WTC11 (cell line): ENCODE measurements around the gene DENND4B. TPM values are rescaled to one million over a fixed set of nuclear protein-coding genes. Genes with fewer than 3 reads are reported as not detected.

ENCODE experiments used
- ATAC-seq: fragments of 200-7000 bp; cut with Tn5 transposase; 2 replicates; pipeline ENCODE4 v1.10.0; 2021; ENCODE audit warnings: mild to moderate bottlenecking, moderate library complexity
- CTCF ChIA-PET: fragments of 300-600 bp; sonication (Branson Sonifier 250); formaldehyde crosslinking; loops from one replicate; lab custom pipeline; 2021; ENCODE audit warnings: antibody characterized with exemption; lab: Charles Lee
- POLR2A ChIA-PET: fragments of 350-600 bp; sonication (Branson Sonifier 250); formaldehyde crosslinking; loops from one replicate; lab custom pipeline; 2021; ENCODE audit warnings: antibody characterized with exemption; lab: Charles Lee
- DNase-seq: peaks from one replicate; pipeline ENCODE4 v3.0.0; 2021; ENCODE audit warnings: low spot score
- H3K27ac Mint-ChIP-seq: 2 replicates; pipeline ENCODE4 v1.8.0; 2021; ENCODE audit warnings: mixed read lengths
- H3K27me3 Mint-ChIP-seq: 2 replicates; pipeline ENCODE4 v1.8.0; 2021; ENCODE audit warnings: low read depth, mild to moderate bottlenecking, moderate library complexity, mixed read lengths
- H3K36me3 Mint-ChIP-seq: 2 replicates; pipeline ENCODE4 v1.8.0; 2021; ENCODE audit warnings: mixed read lengths
- H3K4me1 Mint-ChIP-seq: 2 replicates; pipeline ENCODE4 v1.8.0; 2022; ENCODE audit warnings: mixed read lengths
- H3K4me3 Mint-ChIP-seq: 2 replicates; pipeline ENCODE4 v1.8.0; 2021; ENCODE audit warnings: mild to moderate bottlenecking, moderate library complexity, mixed read lengths
- H3K9me3 Mint-ChIP-seq: 2 replicates; pipeline ENCODE4 v1.8.0; 2021; ENCODE audit warnings: mixed read lengths
- ATF1 ChIP-seq: sonication (generic); formaldehyde crosslinking; IDR thresholded peaks from 2 replicates; pipeline ENCODE4 v1.8.1; 2023; ENCODE audit warnings: mild to moderate bottlenecking, moderate library complexity, missing genetic modification reagents
- CBFB ChIP-seq: sonication (generic); formaldehyde crosslinking; IDR thresholded peaks from 2 replicates; pipeline ENCODE4 v1.8.1; 2022; ENCODE audit warnings: mild to moderate bottlenecking, low read depth, missing genetic modification reagents
- FOXJ3 ChIP-seq: sonication (generic); formaldehyde crosslinking; IDR thresholded peaks from 2 replicates; pipeline ENCODE4 v1.9.0; 2021; ENCODE audit warnings: missing genetic modification reagents, mild to moderate bottlenecking, borderline replicate concordance
- KAT7 ChIP-seq: sonication (generic); formaldehyde crosslinking; IDR thresholded peaks from 2 replicates; pipeline ENCODE4 v1.8.1; 2023; ENCODE audit warnings: missing genetic modification reagents, mild to moderate bottlenecking, borderline replicate concordance
- MYBL2 ChIP-seq: sonication (generic); formaldehyde crosslinking; IDR thresholded peaks from 2 replicates; pipeline ENCODE4 v1.8.1; 2023; ENCODE audit warnings: mild to moderate bottlenecking, moderate library complexity, missing genetic modification reagents
- SMAD3 ChIP-seq: sonication (generic); formaldehyde crosslinking; IDR thresholded peaks from 2 replicates; pipeline ENCODE4 v1.8.0; 2022; ENCODE audit warnings: missing genetic modification reagents, mild to moderate bottlenecking, borderline replicate concordance
- TEAD4 ChIP-seq: sonication (generic); formaldehyde crosslinking; IDR thresholded peaks from 2 replicates; pipeline ENCODE4 v1.8.0; 2022; ENCODE audit warnings: mild to moderate bottlenecking, missing genetic modification reagents
- ZBTB21 ChIP-seq: sonication (generic); formaldehyde crosslinking; IDR thresholded peaks from 2 replicates; pipeline ENCODE4 v1.8.1; 2023; ENCODE audit warnings: mild to moderate bottlenecking, missing genetic modification reagents, borderline replicate concordance
- ZNF138 ChIP-seq: sonication (generic); formaldehyde crosslinking; conservative IDR thresholded peaks from 2 replicates; pipeline ENCODE4 v1.8.1; 2022; ENCODE audit warnings: mild to moderate bottlenecking, moderate library complexity, missing genetic modification reagents
- ZNF671 ChIP-seq: fragments of 250-450 bp; sonication (Bioruptor Pico); IDR thresholded peaks from 2 replicates; pipeline ENCODE4 v1.8.0; 2021; ENCODE audit warnings: mild to moderate bottlenecking
- total RNA-seq: library from RNA; stranded (reverse); gene quantifications from 3 replicates; pipeline ENCODE4 v1.2.3, GENCODE V29; 2021
- TF ChIP-seq, protein P1 (sequence below): sonication (generic); formaldehyde crosslinking; IDR thresholded peaks from 2 replicates; pipeline ENCODE4 v1.8.1; 2023; ENCODE audit warnings: mild to moderate bottlenecking, missing genetic modification reagents, moderate library complexity
- TF ChIP-seq, protein P2 (sequence below): sonication (generic); formaldehyde crosslinking; IDR thresholded peaks from 2 replicates; pipeline ENCODE4 v1.8.0; 2022; ENCODE audit warnings: mild to moderate bottlenecking, missing genetic modification reagents
- TF ChIP-seq, protein P3 (sequence below): sonication (generic); formaldehyde crosslinking; IDR thresholded peaks from 2 replicates; pipeline ENCODE4 v1.8.0; 2023; ENCODE audit warnings: missing genetic modification reagents
- TF ChIP-seq, protein P4 (sequence below): sonication (generic); formaldehyde crosslinking; IDR thresholded peaks from 2 replicates; pipeline ENCODE4 v1.8.1; 2022; ENCODE audit warnings: low read depth, mild to moderate bottlenecking, moderate library complexity, missing genetic modification reagents, borderline replicate concordance
- TF ChIP-seq, protein P5 (sequence below): sonication (generic); formaldehyde crosslinking; IDR thresholded peaks from 2 replicates; pipeline ENCODE4 v1.8.1; 2023; ENCODE audit warnings: mild to moderate bottlenecking, missing genetic modification reagents, borderline replicate concordance
- TF ChIP-seq, protein P6 (sequence below): fragments of 250-450 bp; sonication (Bioruptor Pico); IDR thresholded peaks from 2 replicates; pipeline ENCODE4 v1.9.0; 2021; ENCODE audit warnings: mild to moderate bottlenecking

The DENND4B gene
- total RNA-seq, 1 experiment from 2014 or later = 93.1 TPM

DNA sequence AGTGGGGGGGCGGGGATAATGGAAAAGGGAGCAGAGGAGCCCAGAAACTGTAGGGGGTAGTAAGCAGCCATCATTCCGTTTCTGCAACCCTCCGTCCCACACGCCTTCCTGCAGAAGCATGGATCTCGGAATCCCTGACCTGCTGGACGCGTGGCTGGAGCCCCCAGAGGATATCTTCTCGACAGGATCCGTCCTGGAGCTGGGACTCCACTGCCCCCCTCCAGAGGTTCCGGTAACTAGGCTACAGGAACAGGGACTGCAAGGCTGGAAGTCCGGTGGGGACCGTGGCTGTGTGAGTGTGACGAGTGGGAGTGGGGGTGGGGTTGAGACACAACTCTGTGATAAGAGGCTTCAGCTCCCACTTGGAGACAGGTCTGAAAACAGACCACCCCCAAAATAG is 21.9 kb upstream of the DENND4B start:
- Mint-ChIP-seq H3K4me3 (peak overlapping the region; percentile 80), H3K36me3 (peaks cover 9% of the 10 kb centered on the region), H3K9me3 (peaks cover 5% of the 10 kb centered on the region), H3K27me3 (no peaks in the 10 kb centered on the region), H3K27ac (no peak overlapping the region), H3K4me1 (peaks cover 26% of the 10 kb centered on the region)
- ATAC-seq = no peak
- POLR2A ChIA-PET = interaction anchor here (0.6 to 4.4 kb wide), 6 partner anchors 9 to 46 kb away, joined by 3 to 55 read pairs (median 22); partner anchors contain the start of genes CRTC2, DENND4B, GATAD2B and JTB
- DNase-seq = no peak
- no peak for TF ChIP-seq ZNF671
- CTCF ChIA-PET = interaction anchor here (1.9 to 2.9 kb wide), 3 partner anchors 17 to 271 kb away, joined by 4 to 28 read pairs (median 21); partner anchors contain the start of genes DENND4B and RAB13

DNA sequence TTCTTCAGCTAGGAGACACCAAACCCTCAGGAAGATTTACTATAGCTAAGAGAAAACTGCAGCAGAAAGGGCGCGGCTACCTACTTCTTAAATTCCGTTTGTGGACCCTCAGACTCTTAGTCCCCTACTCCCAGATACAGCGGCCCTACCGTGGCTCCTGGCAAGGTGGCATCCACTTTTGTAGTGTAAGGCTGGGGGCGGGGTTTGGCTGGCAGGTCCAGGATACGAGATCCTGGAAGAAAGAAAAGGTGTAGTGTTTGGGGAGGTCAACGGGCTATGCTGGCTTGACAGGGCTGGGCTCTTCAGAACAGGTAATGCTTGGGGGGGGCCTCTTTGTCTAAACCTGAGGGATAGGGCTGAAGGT is 21.5 kb upstream of the DENND4B start:
- TF ChIP-seq, protein P1, sequence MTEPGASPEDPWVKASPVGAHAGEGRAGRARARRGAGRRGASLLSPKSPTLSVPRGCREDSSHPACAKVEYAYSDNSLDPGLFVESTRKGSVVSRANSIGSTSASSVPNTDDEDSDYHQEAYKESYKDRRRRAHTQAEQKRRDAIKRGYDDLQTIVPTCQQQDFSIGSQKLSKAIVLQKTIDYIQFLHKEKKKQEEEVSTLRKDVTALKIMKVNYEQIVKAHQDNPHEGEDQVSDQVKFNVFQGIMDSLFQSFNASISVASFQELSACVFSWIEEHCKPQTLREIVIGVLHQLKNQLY (CRISPR knock-in tag) = no peak
- TF ChIP-seq MYBL2 (CRISPR knock-in tag) = no peak
- TF ChIP-seq, protein P2, sequence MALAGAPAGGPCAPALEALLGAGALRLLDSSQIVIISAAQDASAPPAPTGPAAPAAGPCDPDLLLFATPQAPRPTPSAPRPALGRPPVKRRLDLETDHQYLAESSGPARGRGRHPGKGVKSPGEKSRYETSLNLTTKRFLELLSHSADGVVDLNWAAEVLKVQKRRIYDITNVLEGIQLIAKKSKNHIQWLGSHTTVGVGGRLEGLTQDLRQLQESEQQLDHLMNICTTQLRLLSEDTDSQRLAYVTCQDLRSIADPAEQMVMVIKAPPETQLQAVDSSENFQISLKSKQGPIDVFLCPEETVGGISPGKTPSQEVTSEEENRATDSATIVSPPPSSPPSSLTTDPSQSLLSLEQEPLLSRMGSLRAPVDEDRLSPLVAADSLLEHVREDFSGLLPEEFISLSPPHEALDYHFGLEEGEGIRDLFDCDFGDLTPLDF = no peak
- TF ChIP-seq ATF1 (CRISPR knock-in tag) = no peak
- no peak for TF ChIP-seq SMAD3 (CRISPR knock-in tag)
- TF ChIP-seq, all 79 proteins: peak for 0
- Mint-ChIP-seq H3K36me3 (peaks cover 9% of the 10 kb centered on the region), H3K27me3 (no peaks in the 10 kb centered on the region), H3K9me3 (peaks cover 5% of the 10 kb centered on the region), H3K27ac (peak overlapping the region; percentile 98), H3K4me3 (peak overlapping the region; percentile 80), H3K4me1 (peaks cover 26% of the 10 kb centered on the region)
- CTCF ChIA-PET = interaction anchor here (0.8 to 2.9 kb wide), 9 partner anchors 9 to 270 kb away, joined by 3 to 28 read pairs (median 6); partner anchors contain the start of genes CRTC2, DENND4B, JTB and RAB13
- POLR2A ChIA-PET = interaction anchor here (0.8 to 4.4 kb wide), 12 partner anchors 8 to 334 kb away, joined by 3 to 55 read pairs (median 8); partner anchors contain the start of genes CHTOP, CRTC2, DENND4B and GATAD2B
- DNase-seq = peak; percentile 54
- peak; percentile 1; the same call in 1 of the 2 replicates for ATAC-seq

DNA sequence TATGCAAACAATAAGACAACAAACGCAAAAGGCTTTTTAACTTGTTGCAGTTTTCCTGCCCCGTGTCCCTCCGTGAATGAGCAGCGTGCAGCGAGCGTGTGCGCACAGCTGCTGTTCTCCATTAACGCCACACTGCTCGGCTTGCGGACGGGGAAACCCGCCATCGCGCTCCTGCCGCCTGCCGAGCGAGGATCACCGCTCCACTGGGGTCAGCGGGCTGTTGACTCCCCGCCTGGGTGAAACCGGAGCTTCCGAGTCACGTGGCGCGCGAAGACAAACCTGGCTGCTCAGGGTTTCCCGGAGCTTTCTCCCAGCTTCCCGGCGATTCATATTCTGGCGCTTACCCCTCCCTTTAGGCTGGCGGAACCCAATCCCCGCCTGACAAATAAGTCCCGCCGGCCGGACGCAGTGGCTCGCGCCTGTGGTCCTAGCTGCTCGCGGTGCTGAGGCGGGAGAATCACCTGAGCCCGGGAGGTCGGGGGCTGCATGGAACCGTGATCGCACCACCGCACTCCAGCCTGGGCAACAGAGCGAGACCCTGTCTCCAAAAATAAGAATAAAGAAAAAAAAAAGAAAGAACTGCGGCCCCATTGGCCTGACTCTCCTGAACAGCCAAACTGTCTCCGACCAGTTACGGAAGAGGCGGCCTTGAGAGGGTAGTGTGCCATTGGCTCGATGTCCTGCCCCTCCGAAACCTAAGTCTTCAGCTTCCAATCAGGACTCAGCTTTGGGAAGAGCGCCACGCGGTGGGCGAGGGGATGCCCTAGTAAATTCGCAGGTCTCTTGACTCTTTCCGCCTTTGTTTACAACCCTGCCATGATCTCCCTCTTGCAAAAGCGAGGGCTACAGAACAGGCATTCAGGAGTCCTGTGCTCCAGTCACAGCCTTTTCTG is 20.8 kb upstream of the DENND4B start, which contains the start of gene CREB3L4:
Gene CREB3L4, plus strand, starts transcription at position 796 of the 893 bp plus-strand sequence. CDS start 624 bp downstream, outside the sequence.
- CTCF ChIA-PET = interaction anchor here (0.6 to 2.9 kb wide), 14 partner anchors 9 to 320 kb away, joined by 3 to 28 read pairs (median 4); partner anchors contain the start of genes CRTC2, DENND4B, GATAD2B and JTB
- no peaks in the 10 kb centered on the region for H3K27me3 Mint-ChIP-seq
- peaks cover 9% of the 10 kb centered on the region for H3K36me3 Mint-ChIP-seq
- peak within 1 kb of the TSS; percentile 98 for H3K27ac Mint-ChIP-seq
- peaks cover 5% of the 10 kb centered on the region for H3K9me3 Mint-ChIP-seq
- POLR2A ChIA-PET = interaction anchor here (0.8 to 4.4 kb wide), 14 partner anchors 8 to 333 kb away, joined by 3 to 55 read pairs (median 7); partner anchors contain the start of genes CHTOP, CRTC2, DENND4B and GATAD2B
- peak within 1 kb of the TSS; percentile 80 for H3K4me3 Mint-ChIP-seq
- peak; percentile 92 for DNase-seq
- ATAC-seq = peak; percentile 79
- H3K4me1 Mint-ChIP-seq = peaks cover 31% of the 10 kb centered on the region
- TF ChIP-seq FOXJ3 (no peak), TEAD4 (no peak), ZBTB21 (CRISPR knock-in tag) (no peak; the same call in 1 of the 2 replicates), ZNF138 (CRISPR knock-in tag) (no peak), KAT7 (CRISPR knock-in tag) (no peak; the same call in 1 of the 2 replicates), CBFB (CRISPR knock-in tag) (peak; percentile 81; the same call in 1 of the 2 replicates)
- TF ChIP-seq, protein P1 (CRISPR knock-in tag) = no peak
- TF ChIP-seq, protein P3, sequence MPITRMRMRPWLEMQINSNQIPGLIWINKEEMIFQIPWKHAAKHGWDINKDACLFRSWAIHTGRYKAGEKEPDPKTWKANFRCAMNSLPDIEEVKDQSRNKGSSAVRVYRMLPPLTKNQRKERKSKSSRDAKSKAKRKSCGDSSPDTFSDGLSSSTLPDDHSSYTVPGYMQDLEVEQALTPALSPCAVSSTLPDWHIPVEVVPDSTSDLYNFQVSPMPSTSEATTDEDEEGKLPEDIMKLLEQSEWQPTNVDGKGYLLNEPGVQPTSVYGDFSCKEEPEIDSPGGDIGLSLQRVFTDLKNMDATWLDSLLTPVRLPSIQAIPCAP (CRISPR knock-in tag) = peak; percentile 85
- TF ChIP-seq, protein P4, sequence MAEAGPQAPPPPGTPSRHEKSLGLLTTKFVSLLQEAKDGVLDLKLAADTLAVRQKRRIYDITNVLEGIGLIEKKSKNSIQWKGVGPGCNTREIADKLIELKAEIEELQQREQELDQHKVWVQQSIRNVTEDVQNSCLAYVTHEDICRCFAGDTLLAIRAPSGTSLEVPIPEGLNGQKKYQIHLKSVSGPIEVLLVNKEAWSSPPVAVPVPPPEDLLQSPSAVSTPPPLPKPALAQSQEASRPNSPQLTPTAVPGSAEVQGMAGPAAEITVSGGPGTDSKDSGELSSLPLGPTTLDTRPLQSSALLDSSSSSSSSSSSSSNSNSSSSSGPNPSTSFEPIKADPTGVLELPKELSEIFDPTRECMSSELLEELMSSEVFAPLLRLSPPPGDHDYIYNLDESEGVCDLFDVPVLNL (CRISPR knock-in tag) = peak; percentile 13; the same call in 1 of the 2 replicates
- TF ChIP-seq, protein P5, sequence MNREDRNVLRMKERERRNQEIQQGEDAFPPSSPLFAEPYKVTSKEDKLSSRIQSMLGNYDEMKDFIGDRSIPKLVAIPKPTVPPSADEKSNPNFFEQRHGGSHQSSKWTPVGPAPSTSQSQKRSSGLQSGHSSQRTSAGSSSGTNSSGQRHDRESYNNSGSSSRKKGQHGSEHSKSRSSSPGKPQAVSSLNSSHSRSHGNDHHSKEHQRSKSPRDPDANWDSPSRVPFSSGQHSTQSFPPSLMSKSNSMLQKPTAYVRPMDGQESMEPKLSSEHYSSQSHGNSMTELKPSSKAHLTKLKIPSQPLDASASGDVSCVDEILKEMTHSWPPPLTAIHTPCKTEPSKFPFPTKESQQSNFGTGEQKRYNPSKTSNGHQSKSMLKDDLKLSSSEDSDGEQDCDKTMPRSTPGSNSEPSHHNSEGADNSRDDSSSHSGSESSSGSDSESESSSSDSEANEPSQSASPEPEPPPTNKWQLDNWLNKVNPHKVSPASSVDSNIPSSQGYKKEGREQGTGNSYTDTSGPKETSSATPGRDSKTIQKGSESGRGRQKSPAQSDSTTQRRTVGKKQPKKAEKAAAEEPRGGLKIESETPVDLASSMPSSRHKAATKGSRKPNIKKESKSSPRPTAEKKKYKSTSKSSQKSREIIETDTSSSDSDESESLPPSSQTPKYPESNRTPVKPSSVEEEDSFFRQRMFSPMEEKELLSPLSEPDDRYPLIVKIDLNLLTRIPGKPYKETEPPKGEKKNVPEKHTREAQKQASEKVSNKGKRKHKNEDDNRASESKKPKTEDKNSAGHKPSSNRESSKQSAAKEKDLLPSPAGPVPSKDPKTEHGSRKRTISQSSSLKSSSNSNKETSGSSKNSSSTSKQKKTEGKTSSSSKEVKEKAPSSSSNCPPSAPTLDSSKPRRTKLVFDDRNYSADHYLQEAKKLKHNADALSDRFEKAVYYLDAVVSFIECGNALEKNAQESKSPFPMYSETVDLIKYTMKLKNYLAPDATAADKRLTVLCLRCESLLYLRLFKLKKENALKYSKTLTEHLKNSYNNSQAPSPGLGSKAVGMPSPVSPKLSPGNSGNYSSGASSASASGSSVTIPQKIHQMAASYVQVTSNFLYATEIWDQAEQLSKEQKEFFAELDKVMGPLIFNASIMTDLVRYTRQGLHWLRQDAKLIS (CRISPR knock-in tag) = peak; percentile 45; the same call in 1 of the 2 replicates
- TF ChIP-seq, protein P6, sequence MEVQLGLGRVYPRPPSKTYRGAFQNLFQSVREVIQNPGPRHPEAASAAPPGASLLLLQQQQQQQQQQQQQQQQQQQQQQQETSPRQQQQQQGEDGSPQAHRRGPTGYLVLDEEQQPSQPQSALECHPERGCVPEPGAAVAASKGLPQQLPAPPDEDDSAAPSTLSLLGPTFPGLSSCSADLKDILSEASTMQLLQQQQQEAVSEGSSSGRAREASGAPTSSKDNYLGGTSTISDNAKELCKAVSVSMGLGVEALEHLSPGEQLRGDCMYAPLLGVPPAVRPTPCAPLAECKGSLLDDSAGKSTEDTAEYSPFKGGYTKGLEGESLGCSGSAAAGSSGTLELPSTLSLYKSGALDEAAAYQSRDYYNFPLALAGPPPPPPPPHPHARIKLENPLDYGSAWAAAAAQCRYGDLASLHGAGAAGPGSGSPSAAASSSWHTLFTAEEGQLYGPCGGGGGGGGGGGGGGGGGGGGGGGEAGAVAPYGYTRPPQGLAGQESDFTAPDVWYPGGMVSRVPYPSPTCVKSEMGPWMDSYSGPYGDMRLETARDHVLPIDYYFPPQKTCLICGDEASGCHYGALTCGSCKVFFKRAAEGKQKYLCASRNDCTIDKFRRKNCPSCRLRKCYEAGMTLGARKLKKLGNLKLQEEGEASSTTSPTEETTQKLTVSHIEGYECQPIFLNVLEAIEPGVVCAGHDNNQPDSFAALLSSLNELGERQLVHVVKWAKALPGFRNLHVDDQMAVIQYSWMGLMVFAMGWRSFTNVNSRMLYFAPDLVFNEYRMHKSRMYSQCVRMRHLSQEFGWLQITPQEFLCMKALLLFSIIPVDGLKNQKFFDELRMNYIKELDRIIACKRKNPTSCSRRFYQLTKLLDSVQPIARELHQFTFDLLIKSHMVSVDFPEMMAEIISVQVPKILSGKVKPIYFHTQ (CRISPR knock-in tag) = no peak
